H1 (cell line): ENCODE results near the gene CCL3. TPM values are rescaled to one million over a fixed set of nuclear protein-coding genes. Genes with fewer than 3 reads are reported as not detected.

Experiments used
- CTCF ChIA-PET: fragments of 300-600 bp; sonication (Branson Sonifier 250); formaldehyde crosslinking; loops from one replicate; lab custom pipeline; 2021; ENCODE audit not compliant: partially characterized antibody; lab: Charles Lee
- POLR2A ChIA-PET: fragments of 300-600 bp; sonication (Branson Sonifier 250); formaldehyde crosslinking; loops from one replicate; lab custom pipeline; 2021; ENCODE audit warnings: inconsistent platforms; ENCODE audit not compliant: partially characterized antibody; lab: Charles Lee
- DNase-seq, 2 experiments: peaks; one replicate each; pipeline versions ENCODE4 v3.0.0 to v3.0.0-alpha.2; 2010 to 2022; ENCODE audit warnings: low spot score in 2 of 2, low read depth in 1 of 2, mixed read lengths in 1 of 2
- FAIRE-seq: peaks from 2 replicates; lab custom pipeline; 2011; peaks lifted over from hg19 to GRCh38; lab: Jason Lieb, UNC
- H2AFZ ChIP-seq: 2 replicates; pipeline ENCODE4 v1.8.1; 2012; ENCODE audit warnings: low read length, inconsistent platforms
- H2AK5ac ChIP-seq: 2 replicates; pipeline ENCODE4 v1.6.1; 2013; ENCODE audit warnings: low read depth, low read length
- H2BK120ac ChIP-seq: replicated peaks from 2 replicates; pipeline ENCODE3; 2013; ENCODE audit warnings: low read depth, low read length, inconsistent platforms
- H2BK12ac ChIP-seq: 2 replicates; pipeline ENCODE4 v1.6.1; 2013; ENCODE audit warnings: low read depth, low read length
- H2BK15ac ChIP-seq: 2 replicates; pipeline ENCODE4 v1.6.1; 2013; ENCODE audit warnings: low read length
- H2BK20ac ChIP-seq: 2 replicates; pipeline ENCODE4 v1.6.1; 2013; ENCODE audit warnings: low read length
- H2BK5ac ChIP-seq: 2 replicates; pipeline ENCODE4 v1.6.1; 2013; ENCODE audit warnings: low read depth, low read length
- H3K14ac ChIP-seq: 2 replicates; pipeline ENCODE4 v1.6.1; 2013; ENCODE audit warnings: inconsistent platforms; ENCODE audit not compliant: insufficient read length
- H3K18ac ChIP-seq: 2 replicates; pipeline ENCODE4 v1.6.1; 2013; ENCODE audit warnings: low read length; ENCODE audit errors: extremely low read depth
- H3K23ac ChIP-seq: 2 replicates; pipeline ENCODE4 v1.6.1; 2013; ENCODE audit warnings: inconsistent platforms; ENCODE audit not compliant: insufficient read length
- H3K23me2 ChIP-seq: 2 replicates; pipeline ENCODE4 v1.6.1; 2013; ENCODE audit warnings: low read depth, low read length
- H3K27ac ChIP-seq: 2 replicates; pipeline ENCODE4 v1.6.1; 2011; ENCODE audit warnings: low read depth, low read length, inconsistent platforms
- H3K27me3 ChIP-seq, 4 experiments: replicated peaks in 1 of 4; 1 replicate in 1 of 4; 2 replicates in 3 of 4; pipeline versions ENCODE4 v1.6.1 to v1.8.1; 2011 to 2013; ENCODE audit warnings: low read length in 3 of 4, mild to moderate bottlenecking in 3 of 4, inconsistent platforms in 2 of 4, mixed read lengths in 2 of 4, moderate library complexity in 1 of 4; ENCODE audit not compliant: control insufficient read depth in 3 of 4, insufficient read depth in 3 of 4; ENCODE audit errors: extremely low read depth in 1 of 4
- H3K36me3 ChIP-seq, 4 experiments: 2 replicates each; pipeline versions ENCODE4 v1.6.1 to v1.8.1; 2011 to 2013; ENCODE audit warnings: mild to moderate bottlenecking in 4 of 4, low read length in 3 of 4, moderate library complexity in 2 of 4, control low read depth in 1 of 4, inconsistent platforms in 1 of 4; ENCODE audit not compliant: insufficient read depth in 4 of 4, control insufficient read depth in 2 of 4
- H3K4ac ChIP-seq: replicated peaks from 2 replicates; pipeline ENCODE3; 2013; ENCODE audit warnings: low read length, low read depth, mixed read lengths, inconsistent platforms; ENCODE audit not compliant: insufficient read length
- H3K4me1 ChIP-seq, 4 experiments: replicated peaks in 1 of 4; 1 replicate in 1 of 4; 2 replicates in 3 of 4; pipeline versions ENCODE4 v1.6.1 to v1.8.1; 2011 to 2013; ENCODE audit warnings: low read length in 3 of 4, inconsistent platforms in 2 of 4, mixed read lengths in 1 of 4; ENCODE audit not compliant: insufficient read depth in 4 of 4, control insufficient read depth in 3 of 4
- H3K4me2 ChIP-seq, 2 experiments: 2 replicates each; pipeline versions ENCODE4 v1.6.1 to v1.8.1; 2011 to 2013; ENCODE audit warnings: low read depth in 2 of 2, low read length in 2 of 2, control low read depth in 1 of 2, inconsistent platforms in 1 of 2, mild to moderate bottlenecking in 1 of 2; ENCODE audit not compliant: insufficient read depth in 1 of 2
- H3K4me3 ChIP-seq, 4 experiments: fragments of 200-600, 300-600 bp in 1 of 4; sonication (generic), shearing (Covaris generic), sonication (Bioruptor Twin) in 1 of 4; 2 replicates each; pipeline versions ENCODE4 v1.5.1 to v1.8.1; 2011 to 2016; ENCODE audit warnings: low read length in 4 of 4, low read depth in 3 of 4, control low read depth in 2 of 4, inconsistent platforms in 2 of 4, mild to moderate bottlenecking in 2 of 4, mixed read lengths in 1 of 4, moderate library complexity in 1 of 4; ENCODE audit not compliant: insufficient read depth in 2 of 4; ENCODE audit errors: extremely low read depth in 1 of 4
- H3K56ac ChIP-seq: replicated peaks from 2 replicates; pipeline ENCODE3; 2013; ENCODE audit warnings: low read depth, mild to moderate bottlenecking, mixed read lengths, low read length, inconsistent platforms; ENCODE audit not compliant: insufficient read length
- H3K79me1 ChIP-seq: 2 replicates; pipeline ENCODE4 v1.6.1; 2013; ENCODE audit warnings: low read depth, low read length, control low read depth
- H3K79me2 ChIP-seq, 2 experiments: 2 replicates each; pipeline versions ENCODE4 v1.6.1 to v1.8.1; 2012 to 2013; ENCODE audit warnings: low read length in 2 of 2, mild to moderate bottlenecking in 2 of 2, inconsistent platforms in 1 of 2; ENCODE audit not compliant: insufficient read depth in 2 of 2, control insufficient read depth in 1 of 2
- H3K9ac ChIP-seq, 4 experiments: replicated peaks in 1 of 4; 1 replicate in 1 of 4; 2 replicates in 3 of 4; pipeline versions ENCODE4 v1.6.1 to v1.8.1; 2011 to 2013; ENCODE audit warnings: low read depth in 3 of 4, low read length in 3 of 4, control low read depth in 2 of 4, mild to moderate bottlenecking in 2 of 4, moderate library complexity in 2 of 4, inconsistent platforms in 1 of 4; ENCODE audit errors: extremely low read depth in 1 of 4
- H3K9me3 ChIP-seq, 2 experiments: 2 replicates each; pipeline versions ENCODE4 v1.6.1 to v1.8.1; 2012 to 2013; ENCODE audit warnings: mild to moderate bottlenecking in 2 of 2, moderate library complexity in 2 of 2, control low read depth in 1 of 2, inconsistent platforms in 1 of 2, low read depth in 1 of 2, low read length in 1 of 2, mixed read lengths in 1 of 2; ENCODE audit not compliant: insufficient read depth in 2 of 2
- H4K20me1 ChIP-seq, 2 experiments: replicated peaks in 1 of 2; 2 replicates each; pipeline versions ENCODE3 to v1.8.1; 2011 to 2013; ENCODE audit warnings: inconsistent platforms in 2 of 2, low read length in 2 of 2, mild to moderate bottlenecking in 1 of 2; ENCODE audit not compliant: insufficient read depth in 2 of 2, control insufficient read depth in 1 of 2
- H4K5ac ChIP-seq: 2 replicates; pipeline ENCODE4 v1.6.1; 2013; ENCODE audit warnings: low read length, low read depth, mixed read lengths, inconsistent platforms; ENCODE audit not compliant: insufficient read length
- H4K8ac ChIP-seq: 2 replicates; pipeline ENCODE4 v1.8.0; 2013; ENCODE audit warnings: mild to moderate bottlenecking, moderate library complexity, low read length, inconsistent platforms; ENCODE audit not compliant: insufficient read depth; ENCODE audit errors: extremely low read depth
- H4K91ac ChIP-seq: replicated peaks from 2 replicates; pipeline ENCODE3; 2013; ENCODE audit warnings: low read length, mixed read lengths, inconsistent platforms; ENCODE audit not compliant: insufficient read length
- CBX8 ChIP-seq: fragments of 300-800, 300-1000 bp; sonication (generic); IDR thresholded peaks from 2 replicates; pipeline ENCODE4 v1.7.1; 2016; ENCODE audit warnings: low read depth, low read length, borderline replicate concordance
- CHD1 ChIP-seq: IDR thresholded peaks from 2 replicates; pipeline ENCODE4 v1.6.1; 2012; ENCODE audit warnings: low read depth, low read length, improper control_type of control experiment
- EZH2 ChIP-seq: fragments of 200-600 bp; sonication (generic); IDR thresholded peaks from 2 replicates; pipeline ENCODE4 v1.7.1; 2012; ENCODE audit warnings: low read depth, mild to moderate bottlenecking, moderate library complexity, low read length, inconsistent platforms; ENCODE audit not compliant: severe bottlenecking
- HDAC2 ChIP-seq, 2 experiments: fragments of 300-600 bp in 1 of 2; sonication (generic) in 1 of 2; IDR thresholded peaks; 2 replicates each; pipeline ENCODE4 v1.6.1; 2011 to 2012; ENCODE audit warnings: low read depth in 2 of 2, low read length in 2 of 2, mild to moderate bottlenecking in 2 of 2, moderate library complexity in 2 of 2, borderline replicate concordance in 1 of 2, inconsistent platforms in 1 of 2
- JUN ChIP-seq: IDR thresholded peaks from 2 replicates; pipeline ENCODE4 v1.6.1; 2011; ENCODE audit warnings: low read depth, mild to moderate bottlenecking, improper control_type of control experiment, low read length
- POLR2A ChIP-seq, 2 experiments: IDR thresholded peaks; 1 replicate in 1 of 2; 2 replicates in 1 of 2; pipeline ENCODE4 v1.6.1; 2011; ENCODE audit warnings: low read depth in 2 of 2, low read length in 2 of 2, mild to moderate bottlenecking in 2 of 2; ENCODE audit errors: control extremely low read depth in 1 of 2
- POU5F1 ChIP-seq: IDR thresholded peaks from 2 replicates; pipeline ENCODE4 v1.6.1; 2011; ENCODE audit warnings: low read depth, mild to moderate bottlenecking, low read length, moderate library complexity
- RBBP5 ChIP-seq: IDR thresholded peaks from 2 replicates; pipeline ENCODE4 v1.7.1; 2012; ENCODE audit warnings: low read depth, mild to moderate bottlenecking, inconsistent platforms, low read length, moderate library complexity, borderline replicate concordance
- RNF2 ChIP-seq: fragments of 200-900, 300-1000 bp; sonication (generic); IDR thresholded peaks from 2 replicates; pipeline ENCODE4 v1.7.1; 2016; ENCODE audit warnings: borderline replicate concordance, low read depth, mild to moderate bottlenecking, antibody characterized with exemption, low read length; ENCODE audit not compliant: poor library complexity, severe bottlenecking; ENCODE audit errors: missing control alignments
- SP1 ChIP-seq: IDR thresholded peaks from 2 replicates; pipeline ENCODE4 v1.6.1; 2011; ENCODE audit warnings: low read depth, low read length
- TAF1 ChIP-seq: IDR thresholded peaks from 2 replicates; pipeline ENCODE4 v1.6.1; 2011; ENCODE audit warnings: mild to moderate bottlenecking, low read depth, low read length
- YY1 ChIP-seq: IDR thresholded peaks from 2 replicates; pipeline ENCODE4 v1.6.1; 2011; ENCODE audit warnings: low read depth, mild to moderate bottlenecking, low read length
- WGBS, 2 experiments: shearing (Covaris generic) in 1 of 2; methylation state at CpG; one replicate each; pipeline versions ENCODE4 v1.1.6 to v1.1.7; 2013 to 2015; ENCODE audit warnings: low lambda C conversion rate in 2 of 2, mixed read lengths in 2 of 2, inconsistent platforms in 1 of 2, low coverage in 1 of 2, missing lambda C conversion rate in 1 of 2; ENCODE audit not compliant: insufficient replicate concordance in 2 of 2, insufficient coverage in 1 of 2, insufficient read length in 1 of 2; ENCODE audit errors: extremely low coverage in 1 of 2, missing lambda C conversion rate in 1 of 2; 5-methylcytosine and 5-hydroxymethylcytosine counted together
- polyA plus RNA-seq, 7 experiments: library from polyadenylated mRNA; depleted of rRNA in 3 of 7; stranded (reverse) in 5 of 7; unstranded in 2 of 7; fragments of >200 nt in 5 of 7; fragments of 200-250 nt in 2 of 7; gene quantifications; 1 replicate in 5 of 7; 2 replicates in 1 of 7; 4 replicates in 1 of 7; pipeline versions ENCODE4 v1.2.1 to v1.2.3, GENCODE V29; 2011 to 2013; ENCODE audit warnings: missing spikeins in 2 of 7, mixed read lengths in 2 of 7
- total RNA-seq: library from RNA; stranded (reverse); fragmentation: NEBNext Ultra II Directional; extraction: Animal tissue kit (Norgen Biotek cat#: 25700); gene quantifications from 2 replicates; pipeline ENCODE4 v1.2.1, GENCODE V29; 2021

CCL3 gene
- total and polyA plus RNA-seq, 2 of the 8 experiments (the other 6 are each of a cell fraction or from before 2014, with no cell fraction given), result not detected

DNA sequence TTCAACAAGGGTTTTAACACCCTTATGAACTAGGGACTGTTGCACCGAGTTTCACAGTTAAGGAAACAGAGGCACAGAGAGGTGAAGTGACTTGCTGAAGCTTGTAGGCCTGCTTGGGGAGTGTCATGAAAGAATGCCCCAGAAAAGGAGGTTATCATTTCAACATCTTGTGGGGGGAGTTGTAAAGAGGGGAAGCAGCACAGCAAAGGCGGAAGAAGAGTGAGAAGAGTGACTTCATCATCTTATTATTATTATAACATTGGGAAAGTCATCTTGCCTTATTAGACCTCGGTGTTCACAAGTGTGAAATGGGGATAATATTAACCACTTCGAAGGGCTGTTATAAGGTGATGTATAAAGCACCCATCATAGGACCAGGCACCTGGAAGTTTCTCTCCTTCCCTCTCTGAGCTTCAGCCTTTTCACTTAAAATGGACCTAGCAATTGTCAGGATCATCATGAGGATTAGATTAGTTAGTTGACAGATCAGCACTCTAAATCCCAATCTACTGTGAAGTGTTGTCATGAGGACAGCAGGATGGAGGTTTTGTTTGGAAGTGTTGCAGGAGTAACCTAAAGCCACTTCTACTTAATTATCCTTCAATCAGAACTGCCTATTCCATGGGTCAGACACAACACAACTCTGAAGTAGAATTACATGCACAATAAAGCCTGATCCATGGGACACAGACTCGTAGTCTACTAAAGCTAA, 16.0 kb upstream of the CCL3 start:
- Histone ChIP-seq H3K27ac (no peak overlapping the region), H3K18ac (no peak overlapping the region), H3K4ac (no peak overlapping the region), H2BK15ac (no peak overlapping the region), H2AFZ (no peak overlapping the region), H4K8ac (no peak overlapping the region), H3K4me1 (no peaks in the 10 kb centered on the region), H3K4me3 (no peak overlapping the region), H2BK5ac (no peak overlapping the region), H2BK120ac (no peak overlapping the region), H3K27me3 (no peaks in the 10 kb centered on the region), H3K4me2 (no peak overlapping the region), H3K14ac (no peak overlapping the region), H3K79me1 (no peaks in the 10 kb centered on the region), H3K79me2 (no peaks in the 10 kb centered on the region), H3K23ac (no peak overlapping the region), H2AK5ac (no peak overlapping the region), H4K91ac (no peak overlapping the region), H4K20me1 (no peaks in the 10 kb centered on the region), H3K9ac (no peak overlapping the region), H2BK20ac (no peak overlapping the region), H3K9me3 (no peaks in the 10 kb centered on the region), H3K36me3 (no peaks in the 10 kb centered on the region), H3K56ac (no peak overlapping the region), H3K23me2 (no peaks in the 10 kb centered on the region), H2BK12ac (no peak overlapping the region), H4K5ac (no peak overlapping the region)
- WGBS, 2 experiments, result 91% methylated on average over 5 of the region's 5 CpGs; no CpG with 5 or more reads in 1 of the 2 experiments
- DNase-seq, result no peak
- TF ChIP-seq RBBP5 (no peak), YY1 (no peak), POLR2A (IDR thresholded peaks at IDR 0.05; ENCODE audit: control extremely low read depth in 1 of 2, low read depth in 2 of 2, low read length in 2 of 2) (no peak), EZH2 (no peak), CBX8 (no peak), RNF2 (no peak), JUN (no peak), POU5F1 (no peak), TAF1 (no peak), SP1 (no peak), HDAC2 (IDR thresholded peaks at IDR 0.05; ENCODE audit: borderline replicate concordance in 1 of 2, low read depth in 2 of 2, low read length in 2 of 2) (no peak), CHD1 (no peak)
- CTCF ChIA-PET, result no interaction called here
- no peak for FAIRE-seq
- POLR2A ChIA-PET, result no interaction called here
